Sigmoid colon (tissue), 4 donors: ENCODE measurements around the gene SLITRK4.

Experiments
- POLR2A ChIP-seq, 2 donors: fragments of 450-650 bp; IDR thresholded peaks; one replicate each; pipeline ENCODE4 v1.6.1; 2016; ENCODE audit warnings: antibody characterized with exemption in 2 of 2, mild to moderate bottlenecking in 2 of 2, moderate library complexity in 2 of 2
- POLR2AphosphoS5 ChIP-seq, 4 donors: sonication (generic); formaldehyde crosslinking; IDR thresholded peaks; one replicate each; pipeline ENCODE4 v1.6.1; 2017; ENCODE audit warnings: antibody characterized with exemption in 4 of 4
- TF ChIP-seq, protein P1 (sequence below), 4 experiments: fragments of 450-650 bp in 3 of 4; fragments of 200-600 bp in 1 of 4; IDR thresholded peaks; one replicate each; pipeline ENCODE4 v1.5.1; 2016 to 2019; ENCODE audit warnings: antibody characterized with exemption in 4 of 4, mild to moderate bottlenecking in 3 of 4, moderate library complexity in 2 of 4

DNA sequence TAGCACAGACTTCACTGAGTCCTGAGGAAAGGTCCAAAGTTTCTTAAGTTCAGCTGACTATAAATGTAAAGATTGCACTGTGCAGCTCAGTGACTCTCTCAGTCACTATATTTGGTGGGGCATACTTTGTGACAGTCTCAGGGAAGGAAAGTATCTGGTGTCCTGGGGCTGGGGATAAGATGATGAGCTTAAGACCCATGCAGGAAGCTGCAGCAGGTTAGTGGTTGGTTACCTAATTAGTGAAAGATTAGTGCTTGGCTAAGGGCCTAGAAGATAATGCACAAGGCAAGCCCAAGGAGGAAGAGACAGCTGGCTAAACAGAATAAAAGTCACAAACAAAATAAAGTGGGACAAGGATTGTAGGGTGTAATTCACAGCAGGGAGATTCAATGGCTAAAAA lies 25.4 kb upstream of the SLITRK4 start:
- TF ChIP-seq, protein P1, sequence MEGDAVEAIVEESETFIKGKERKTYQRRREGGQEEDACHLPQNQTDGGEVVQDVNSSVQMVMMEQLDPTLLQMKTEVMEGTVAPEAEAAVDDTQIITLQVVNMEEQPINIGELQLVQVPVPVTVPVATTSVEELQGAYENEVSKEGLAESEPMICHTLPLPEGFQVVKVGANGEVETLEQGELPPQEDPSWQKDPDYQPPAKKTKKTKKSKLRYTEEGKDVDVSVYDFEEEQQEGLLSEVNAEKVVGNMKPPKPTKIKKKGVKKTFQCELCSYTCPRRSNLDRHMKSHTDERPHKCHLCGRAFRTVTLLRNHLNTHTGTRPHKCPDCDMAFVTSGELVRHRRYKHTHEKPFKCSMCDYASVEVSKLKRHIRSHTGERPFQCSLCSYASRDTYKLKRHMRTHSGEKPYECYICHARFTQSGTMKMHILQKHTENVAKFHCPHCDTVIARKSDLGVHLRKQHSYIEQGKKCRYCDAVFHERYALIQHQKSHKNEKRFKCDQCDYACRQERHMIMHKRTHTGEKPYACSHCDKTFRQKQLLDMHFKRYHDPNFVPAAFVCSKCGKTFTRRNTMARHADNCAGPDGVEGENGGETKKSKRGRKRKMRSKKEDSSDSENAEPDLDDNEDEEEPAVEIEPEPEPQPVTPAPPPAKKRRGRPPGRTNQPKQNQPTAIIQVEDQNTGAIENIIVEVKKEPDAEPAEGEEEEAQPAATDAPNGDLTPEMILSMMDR (IDR thresholded peaks at IDR 0.05): no peak
- no peak for TF ChIP-seq POLR2A (IDR thresholded peaks at IDR 0.05)
- TF ChIP-seq POLR2AphosphoS5 (IDR thresholded peaks at IDR 0.05): no peak
